Panc1 (cell line): Measurements from ENCODE around the gene ZNF248. TPM values are rescaled to one million over a fixed set of nuclear protein-coding genes. Genes with fewer than 3 reads are reported as not detected.

Source experiments
- ATAC-seq: fragments of 200-7000 bp; cut with Tn5 transposase; 2 replicates; pipeline ENCODE4 v1.9.1; 2020; ENCODE audit warnings: mild to moderate bottlenecking, moderate library complexity
- BruUV-seq: library from RNA; stranded (reverse); fragments of 400-500 nt; replicated peaks from 2 replicates; lab custom pipeline; 2021; lab: Mats Ljungman, UMichigan
- CTCF ChIA-PET: fragments of 300-600 bp; sonication (Branson Sonifier 250); formaldehyde crosslinking; loops from one replicate; lab custom pipeline; 2022; ENCODE audit warnings: antibody characterized with exemption; lab: Charles Lee
- POLR2A ChIA-PET: fragments of 300-600 bp; sonication (Branson Sonifier 250); formaldehyde crosslinking; loops from one replicate; lab custom pipeline; 2022; ENCODE audit warnings: antibody characterized with exemption; lab: Charles Lee
- DNase-seq: peaks from one replicate; pipeline ENCODE4 v3.0.0-alpha.2; 2010; ENCODE audit warnings: low read depth, low spot score
- H3K27ac ChIP-seq: 2 replicates; pipeline ENCODE4 v1.5.1; 2011; ENCODE audit warnings: mild to moderate bottlenecking, low read length, inconsistent platforms
- H3K27me3 ChIP-seq: fragments of 200-500 bp; sonication (Bioruptor generic); 2 replicates; pipeline ENCODE4 v1.6.0; 2014; ENCODE audit warnings: low read length, inconsistent platforms; ENCODE audit not compliant: control insufficient read depth, insufficient read depth
- H3K36me3 ChIP-seq: fragments of 200-500 bp; sonication (Bioruptor generic); 2 replicates; pipeline ENCODE4 v1.5.1; 2014; ENCODE audit warnings: inconsistent platforms, mild to moderate bottlenecking, low read length, moderate library complexity; ENCODE audit not compliant: control insufficient read depth, insufficient read depth
- H3K4me1 ChIP-seq: 2 replicates; pipeline ENCODE4 v1.5.1; 2011; ENCODE audit warnings: inconsistent platforms, mild to moderate bottlenecking, low read length, moderate library complexity; ENCODE audit not compliant: control insufficient read depth, insufficient read depth
- H3K4me3 ChIP-seq, 2 experiments: 2 replicates each; pipeline ENCODE4 v1.5.1; 2011 to 2012; ENCODE audit warnings: low read depth in 2 of 2, low read length in 2 of 2, mild to moderate bottlenecking in 2 of 2, inconsistent platforms in 1 of 2, moderate library complexity in 1 of 2
- H3K9me3 ChIP-seq: fragments of 200-500 bp; sonication (Bioruptor generic); 2 replicates; pipeline ENCODE4 v1.5.1; 2014; ENCODE audit warnings: low read depth, mild to moderate bottlenecking, inconsistent platforms, low read length, moderate library complexity; ENCODE audit not compliant: control insufficient read depth, insufficient read depth
- CTCF ChIP-seq: fragments of 450-650 bp; IDR thresholded peaks from 2 replicates; pipeline ENCODE4 v1.5.1; 2017; ENCODE audit warnings: mild to moderate bottlenecking
- POLR2AphosphoS5 ChIP-seq: IDR thresholded peaks from 2 replicates; pipeline ENCODE4 v1.6.1; 2012; ENCODE audit warnings: mild to moderate bottlenecking, low read depth, low read length, moderate library complexity
- REST ChIP-seq, 2 experiments: IDR thresholded peaks; 2 replicates each; pipeline ENCODE4 v1.6.1; 2011 to 2012; ENCODE audit warnings: low read depth in 2 of 2, control low read depth in 1 of 2, low read length in 1 of 2, mild to moderate bottlenecking in 1 of 2, moderate library complexity in 1 of 2; ENCODE audit not compliant: insufficient read depth in 1 of 2
- SIN3A ChIP-seq: IDR thresholded peaks from 2 replicates; pipeline ENCODE4 v1.6.1; 2012; ENCODE audit warnings: low read depth, mild to moderate bottlenecking, low read length, moderate library complexity, borderline replicate concordance; ENCODE audit not compliant: insufficient read depth
- TCF7L2 ChIP-seq: IDR thresholded peaks from 2 replicates; pipeline ENCODE4 v1.6.1; 2011; ENCODE audit warnings: mild to moderate bottlenecking, low read depth, low read length, inconsistent platforms
- in situ Hi-C: cut with HindIII; loops from 2 replicates; pipeline ENCODE4 v1.10.0; 2016; ENCODE audit warnings: low sequenced_read_pairs, low pct_unique_long_range_greater_than_20kb
- intact Hi-C: fragments of 100-400 bp; cut with micrococcal nuclease; formaldehyde crosslinking; loops from one replicate; pipeline ENCODE4 v1.10.0; 2022; ENCODE audit not compliant: unreplicated experiment
- total RNA-seq: library from RNA; stranded (reverse); gene quantifications from one replicate; pipeline ENCODE4 v1.2.1, GENCODE V29; 2021; ENCODE audit not compliant: unreplicated experiment

Gene ZNF248
- total RNA-seq, 1 experiment from 2014 or later: 8.1 TPM

GRCh38 chr10:37896436-37896835 lies 39.0 kb upstream of the ZNF248 start:
- no peak for ATAC-seq
- in situ Hi-C loops (no loop called here), intact Hi-C loops (no loop called here)
- DNase-seq: no peak
- ChIA-PET CTCF (no interaction called here), POLR2A (no interaction called here)
- no peak for TF ChIP-seq TCF7L2
- TF ChIP-seq POLR2AphosphoS5: no peak
- TF ChIP-seq REST (IDR thresholded peaks at IDR 0.05; ENCODE audit: insufficient read depth in 1 of 2, low read depth in 2 of 2, low read length in 1 of 2): no peak
- no peak for TF ChIP-seq CTCF
- H3K36me3 ChIP-seq: no peaks in the 10 kb centered on the region
- H3K4me1 ChIP-seq: no peaks in the 10 kb centered on the region
- H3K27ac ChIP-seq: no peak overlapping the region
- no TSS peak for BruUV-seq
- H3K27me3 ChIP-seq: no peaks in the 10 kb centered on the region
- no peak overlapping the region for H3K4me3 ChIP-seq
- peaks cover 11% of the 10 kb centered on the region; the same call in 1 of the 2 replicates for H3K9me3 ChIP-seq

- Histone ChIP-seq H3K27ac (no peak overlapping the region), H3K9me3 (peaks cover 11% of the 10 kb centered on the region; the same call in 1 of the 2 replicates), H3K4me3 (no peak overlapping the region), H3K36me3 (no peaks in the 10 kb centered on the region), H3K4me1 (no peaks in the 10 kb centered on the region), H3K27me3 (no peaks in the 10 kb centered on the region)
- POLR2A ChIA-PET: no interaction called here
- TF ChIP-seq REST (IDR thresholded peaks at IDR 0.05; ENCODE audit: insufficient read depth in 1 of 2, low read depth in 2 of 2, low read length in 1 of 2): no peak
- no peak for TF ChIP-seq SIN3A
- no peak for TF ChIP-seq POLR2AphosphoS5
- TF ChIP-seq TCF7L2: no peak
- no peak for TF ChIP-seq CTCF
- intact Hi-C loops (no loop called here), in situ Hi-C loops (no loop called here)
- CTCF ChIA-PET: no interaction called here
- no TSS peak for BruUV-seq
- no peak for DNase-seq
- no peak for ATAC-seq
These were observed 38.3 kb upstream of the ZNF248 start for GRCh38 chr10:37895674-37896073.
